HepG2 (cell line): ENCODE data around the gene SPI1. TPM values are rescaled to one million over a fixed set of nuclear protein-coding genes. Genes with fewer than 3 reads are reported as not detected.

Experiments
- AGO1 ChIP-seq: fragments of 200-400 bp; formaldehyde crosslinking; IDR thresholded peaks from 2 replicates; pipeline ENCODE4 v1.6.1; 2017; ENCODE audit warnings: mild to moderate bottlenecking, low read depth, low read length, moderate library complexity; ENCODE audit not compliant: poor library complexity, severe bottlenecking
- BRD4 ChIP-seq: sonication (generic); formaldehyde crosslinking; IDR thresholded peaks from 2 replicates; pipeline ENCODE4 v1.4.0; 2020; ENCODE audit warnings: missing genetic modification reagents
- FOXO1 ChIP-seq: sonication (generic); formaldehyde crosslinking; IDR thresholded peaks from 2 replicates; pipeline ENCODE4 v1.4.0; 2020; ENCODE audit warnings: missing genetic modification reagents
- HIC2 ChIP-seq: sonication (generic); formaldehyde crosslinking; IDR thresholded peaks from 2 replicates; pipeline ENCODE4 v1.9.0; 2022; ENCODE audit warnings: low read depth, missing genetic modification reagents
- SP2 ChIP-seq: sonication (generic); formaldehyde crosslinking; IDR thresholded peaks from 2 replicates; pipeline ENCODE4 v1.5.1; 2020; ENCODE audit warnings: mild to moderate bottlenecking, missing genetic modification reagents
- THRA ChIP-seq: sonication (generic); formaldehyde crosslinking; IDR thresholded peaks from 2 replicates; pipeline ENCODE4 v1.4.0; 2020; ENCODE audit warnings: missing genetic modification reagents, borderline replicate concordance
- ZNF274 ChIP-seq: sonication (generic); formaldehyde crosslinking; IDR thresholded peaks from 2 replicates; pipeline ENCODE4 v1.5.1; 2020; ENCODE audit warnings: mild to moderate bottlenecking, missing genetic modification reagents
- ZNF318 ChIP-seq: sonication (generic); formaldehyde crosslinking; IDR thresholded peaks from 2 replicates; pipeline ENCODE4 v1.4.0; 2020; ENCODE audit warnings: mild to moderate bottlenecking, missing genetic modification reagents
- ZNF501 ChIP-seq: sonication (generic); formaldehyde crosslinking; IDR thresholded peaks from 2 replicates; pipeline ENCODE4 v1.5.1; 2020; ENCODE audit warnings: mild to moderate bottlenecking, moderate library complexity, missing genetic modification reagents
- ZNF609 ChIP-seq: sonication (generic); formaldehyde crosslinking; IDR thresholded peaks from 2 replicates; pipeline ENCODE4 v1.4.0; 2020; ENCODE audit warnings: mild to moderate bottlenecking, missing genetic modification reagents, borderline replicate concordance
- ZNF629 ChIP-seq: sonication (generic); formaldehyde crosslinking; conservative IDR thresholded peaks from 2 replicates; pipeline ENCODE4 v1.5.0; 2020; ENCODE audit warnings: missing genetic modification reagents
- polyA plus RNA-seq, 8 experiments: library from polyadenylated mRNA; depleted of rRNA in 3 of 8; stranded (reverse) in 7 of 8; unstranded in 1 of 8; fragments of >200 nt; fragmentation: Illumina TruSeq in 4 of 8; extraction: Trizol in 4 of 8; gene quantifications; 2 replicates each; pipeline versions ENCODE4 v1.2.1 to v1.2.3, GENCODE V29; 2011 to 2016; ENCODE audit warnings: low read depth in 4 of 8, missing spikeins in 1 of 8, mixed read lengths in 1 of 8; ENCODE audit not compliant: insufficient read depth in 1 of 8
- total RNA-seq, 5 experiments: library from RNA; depleted of rRNA; stranded (reverse); fragments of >200 nt; fragmentation: Illumina TruSeq; extraction: Trizol; gene quantifications; 2 replicates each; pipeline ENCODE4 v1.2.3, GENCODE V29; 2016; ENCODE audit warnings: low read depth in 1 of 5

SPI1 gene
- total and polyA plus RNA-seq, 2 of the 13 experiments (the other 11 are each of a cell fraction or from before 2014, with no cell fraction given), result not detected

- TF ChIP-seq HIC2 (CRISPR knock-in tag), result peak; percentile 84
- TF ChIP-seq ZNF318 (CRISPR knock-in tag), result 0 out of 2 replicates have a peak, but pooled peaks have one; percentile 61
- TF ChIP-seq FOXO1, result peak; percentile 0; the same call in 1 of the 2 replicates
- TF ChIP-seq ZNF274, result no peak
- TF ChIP-seq BRD4, result peak; percentile 38; the same call in 1 of the 2 replicates
- TF ChIP-seq SP2 (CRISPR knock-in tag), result peak; percentile 24; the same call in 1 of the 2 replicates
- no peak for TF ChIP-seq ZNF629 (CRISPR knock-in tag)
- peak; percentile 50; the same call in 1 of the 2 replicates for TF ChIP-seq ZNF501 (CRISPR knock-in tag)
- no peak for TF ChIP-seq AGO1
- TF ChIP-seq THRA (CRISPR knock-in tag), result no peak
- TF ChIP-seq ZNF609 (CRISPR knock-in tag), result peak; percentile 19; the same call in 1 of the 2 replicates
Observed at GRCh38 chr11:47408598-47409439, 30.5 kb upstream of the SPI1 start (continued).
